Parathyroid adenoma (tissue), 2 donors: ENCODE data around the gene ARAP1.

Experiments
- H2AFZ ChIP-seq: fragments of 300-600 bp; sonication (generic); one replicate; pipeline ENCODE4 v1.7.0; 2017; ENCODE audit warnings: antibody characterized with exemption, mild to moderate bottlenecking
- H3K27ac ChIP-seq: fragments of 300-600 bp; sonication (generic); one replicate; pipeline ENCODE4 v1.7.0; 2017
- H3K27me3 ChIP-seq: fragments of 300-600 bp; sonication (generic); one replicate; pipeline ENCODE4 v1.7.0; 2017; ENCODE audit warnings: low read length; ENCODE audit not compliant: control insufficient read depth, insufficient read depth
- H3K36me3 ChIP-seq: fragments of 300-600 bp; sonication (generic); one replicate; pipeline ENCODE4 v1.7.0; 2017; ENCODE audit warnings: low read length; ENCODE audit not compliant: control insufficient read depth, insufficient read depth
- H3K4me1 ChIP-seq: fragments of 300-600 bp; sonication (generic); one replicate; pipeline ENCODE4 v1.7.0; 2017; ENCODE audit warnings: control low read depth
- H3K4me2 ChIP-seq: fragments of 300-600 bp; sonication (generic); one replicate; pipeline ENCODE4 v1.7.0; 2017; ENCODE audit warnings: low read length
- H3K4me3 ChIP-seq: fragments of 300-600 bp; sonication (generic); one replicate; pipeline ENCODE4 v1.7.0; 2017; ENCODE audit warnings: low read depth, low read length
- H3K79me2 ChIP-seq: fragments of 300-600 bp; sonication (generic); one replicate; pipeline ENCODE4 v1.7.0; 2017; ENCODE audit warnings: control low read depth
- H3K9ac ChIP-seq: fragments of 300-600 bp; sonication (generic); one replicate; pipeline ENCODE4 v1.7.0; 2017; ENCODE audit warnings: mild to moderate bottlenecking
- H3K9me3 ChIP-seq: fragments of 300-600 bp; sonication (generic); one replicate; pipeline ENCODE4 v1.7.0; 2017; ENCODE audit warnings: low read length; ENCODE audit not compliant: control insufficient read depth
- CTCF ChIP-seq: fragments of 300-600 bp; sonication (generic); IDR thresholded peaks from one replicate; pipeline ENCODE4 v1.7.0; 2017; ENCODE audit warnings: antibody characterized with exemption, mild to moderate bottlenecking
- donor health status: primary hyperparathyroidism.

Gene ARAP1

GRCh38 chr11:72763823-72764222 lies 11.6 kb upstream of the ARAP1 start:
- Histone ChIP-seq H3K9ac (no peak overlapping the region), H3K4me1 (peaks cover 4% of the 10 kb centered on the region), H3K27me3 (no peaks in the 10 kb centered on the region), H3K36me3 (no peaks in the 10 kb centered on the region), H3K27ac (no peak overlapping the region), H3K9me3 (no peaks in the 10 kb centered on the region), H3K4me3 (no peak overlapping the region), H3K79me2 (peaks cover 2% of the 10 kb centered on the region), H3K4me2 (no peak overlapping the region), H2AFZ (no peak overlapping the region)
- no peak for TF ChIP-seq CTCF

GRCh38 chr11:72762641-72763304 lies 10.6 kb upstream of the ARAP1 start:
- Histone ChIP-seq H3K27ac (no peak overlapping the region), H3K9ac (no peak overlapping the region), H3K36me3 (no peaks in the 10 kb centered on the region), H3K4me3 (no peak overlapping the region), H3K9me3 (no peaks in the 10 kb centered on the region), H3K27me3 (no peaks in the 10 kb centered on the region), H3K4me1 (peaks cover 4% of the 10 kb centered on the region), H2AFZ (no peak overlapping the region), H3K4me2 (no peak overlapping the region), H3K79me2 (peaks cover 2% of the 10 kb centered on the region)
- no peak for TF ChIP-seq CTCF

GRCh38 chr11:72760539-72761405 lies 8.6 kb upstream of the ARAP1 start:
- Histone ChIP-seq H3K4me3 (no peak overlapping the region), H2AFZ (no peak overlapping the region), H3K27ac (peak overlapping the region; percentile 6), H3K4me1 (peaks cover 4% of the 10 kb centered on the region), H3K4me2 (peak overlapping the region; percentile 8), H3K79me2 (no peaks in the 10 kb centered on the region), H3K27me3 (no peaks in the 10 kb centered on the region), H3K36me3 (no peaks in the 10 kb centered on the region), H3K9me3 (no peaks in the 10 kb centered on the region), H3K9ac (no peak overlapping the region)
- TF ChIP-seq CTCF: no peak

- no peak for TF ChIP-seq CTCF
- Histone ChIP-seq H3K27ac (no peak overlapping the region), H3K27me3 (no peaks in the 10 kb centered on the region), H3K9me3 (no peaks in the 10 kb centered on the region), H3K4me3 (no peak overlapping the region), H3K9ac (no peak overlapping the region), H3K79me2 (no peaks in the 10 kb centered on the region), H3K36me3 (no peaks in the 10 kb centered on the region), H3K4me1 (peaks cover 4% of the 10 kb centered on the region), H2AFZ (no peak overlapping the region), H3K4me2 (no peak overlapping the region)
These were observed 7.3 kb upstream of the ARAP1 start for GRCh38 chr11:72759468-72759985.
